DMS 273 (cell line): ENCODE measurements around the gene TIAM1.

ENCODE experiments used
- DNase-seq: peaks from one replicate; lab custom pipeline; 2025; ENCODE audit not compliant: unreplicated experiment; lab: John Stamatoyannopoulos, UW

Gene TIAM1

DNA sequence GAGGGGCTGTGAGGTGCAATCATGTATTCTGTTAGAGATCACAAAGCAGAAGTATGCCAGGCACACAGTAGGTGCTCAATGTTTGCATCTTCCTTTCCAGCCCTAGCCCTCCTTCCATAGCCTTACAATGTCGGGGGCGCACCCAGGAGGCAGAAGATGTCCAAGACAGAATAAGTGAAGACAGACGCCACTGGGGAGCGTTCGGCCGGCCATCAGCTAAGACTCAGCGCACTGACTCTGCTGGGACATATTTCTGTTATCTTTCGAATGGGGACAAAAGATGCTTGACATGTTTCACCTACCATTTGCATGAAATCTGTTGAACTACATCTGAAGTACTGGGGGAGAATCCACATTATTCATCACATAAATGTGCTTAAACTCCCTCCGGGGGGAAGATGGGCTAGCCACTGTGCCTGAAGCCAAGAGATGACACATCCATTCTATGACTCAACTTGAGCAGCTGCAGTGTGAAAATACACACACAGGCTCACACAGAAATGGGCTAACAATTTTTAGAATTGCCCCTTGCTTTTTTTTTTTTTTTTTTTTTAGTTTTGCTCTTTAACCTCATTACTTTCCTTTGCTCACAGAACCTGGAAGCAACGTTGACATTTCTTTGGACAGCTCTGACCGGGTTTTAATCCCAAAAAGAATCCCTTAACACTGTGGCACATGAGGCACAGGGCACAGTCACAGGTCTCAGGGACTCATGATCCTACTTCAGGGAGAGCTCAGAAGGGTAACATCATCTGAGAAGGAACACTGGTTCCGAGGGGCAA lies 7.9 kb downstream of the TIAM1 start:
- DNase-seq = peak; percentile 5

DNA sequence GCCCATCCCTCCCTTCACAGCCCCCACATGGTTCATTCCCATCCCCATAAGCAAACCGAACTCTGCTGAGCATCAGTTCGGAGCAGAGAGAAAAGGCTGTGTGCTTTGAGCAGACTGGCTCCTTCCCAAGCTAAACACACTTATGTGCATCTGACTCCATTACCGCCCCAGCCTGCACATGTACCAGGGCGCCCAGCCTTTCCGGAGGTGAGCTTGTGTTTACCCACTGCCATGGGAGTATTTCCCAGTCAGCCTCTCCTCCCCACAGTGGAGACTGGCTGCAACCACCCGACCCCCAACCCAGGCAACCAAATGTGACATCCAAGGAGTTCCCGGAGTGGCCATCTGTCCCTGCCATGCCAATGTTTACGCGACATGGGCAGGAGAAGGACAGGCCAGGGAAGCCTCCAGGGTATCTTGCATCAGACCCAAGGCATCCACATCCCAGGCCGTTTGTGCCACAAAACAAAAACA lies 9.4 kb downstream of the TIAM1 start:
- peak; percentile 24 for DNase-seq

- DNase-seq = no peak
These were observed 11.5 kb downstream of the TIAM1 start for GRCh38 chr21:31332525-31332924.

GRCh38 chr21:31331231-31331630 lies 12.8 kb downstream of the TIAM1 start:
- DNase-seq = no peak

- DNase-seq = no peak
These were observed 13.9 kb downstream of the TIAM1 start for GRCh38 chr21:31330144-31330483.

DNA sequence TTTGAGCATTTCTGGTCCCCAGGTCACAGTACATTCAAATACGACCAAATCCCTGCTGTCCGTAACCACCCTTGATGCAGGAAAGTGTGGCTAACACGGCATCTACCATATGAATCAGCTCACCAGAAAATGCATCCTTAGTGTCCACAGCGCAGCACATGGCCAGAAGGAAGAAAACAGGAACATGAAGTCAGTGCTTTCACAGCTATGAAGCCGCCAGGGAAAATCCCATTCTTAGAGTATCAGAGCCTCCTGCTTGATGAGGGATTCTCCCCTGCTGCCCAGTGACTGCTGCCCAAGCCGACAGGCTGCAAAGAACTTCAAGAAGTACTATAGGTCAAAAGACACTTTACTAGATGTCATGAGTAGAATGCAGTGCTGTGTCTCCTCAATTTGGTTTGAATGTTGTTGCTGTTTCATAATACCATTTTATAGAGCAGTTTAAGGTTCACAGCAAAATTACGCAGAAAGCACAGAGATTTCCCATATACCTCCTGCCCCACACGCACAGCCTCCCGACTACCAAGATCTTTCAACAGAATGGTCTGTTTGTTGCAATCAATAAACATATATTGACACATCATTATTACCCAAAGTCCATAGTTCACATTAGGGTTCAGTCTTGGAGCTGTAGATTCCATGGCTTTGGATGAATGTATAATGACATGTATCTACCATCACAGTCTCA lies 14.5 kb downstream of the TIAM1 start:
- DNase-seq = no peak

GRCh38 chr21:31326522-31327242 lies 17.4 kb downstream of the TIAM1 start:
- peak; percentile 30 for DNase-seq

DNA sequence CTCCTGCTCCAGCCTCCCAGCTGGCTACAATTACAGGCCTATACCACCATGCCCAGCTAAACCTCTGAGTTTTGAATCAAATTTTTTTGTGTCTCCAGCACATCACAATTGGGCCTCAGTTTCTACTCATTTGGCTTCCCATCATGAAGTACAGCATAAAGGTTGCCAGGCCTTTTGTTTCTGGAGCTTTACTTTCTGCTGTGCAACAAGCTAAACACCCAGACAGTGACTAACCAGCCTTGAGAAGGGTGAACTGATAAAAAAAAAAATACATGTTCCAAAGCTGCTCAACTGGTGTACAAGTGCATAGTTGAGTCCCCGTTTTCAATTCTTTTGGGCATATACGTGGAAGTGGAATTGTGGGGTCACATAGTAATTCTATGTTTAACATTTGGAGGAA lies 25.1 kb downstream of the TIAM1 start:
- no peak for DNase-seq

DNA sequence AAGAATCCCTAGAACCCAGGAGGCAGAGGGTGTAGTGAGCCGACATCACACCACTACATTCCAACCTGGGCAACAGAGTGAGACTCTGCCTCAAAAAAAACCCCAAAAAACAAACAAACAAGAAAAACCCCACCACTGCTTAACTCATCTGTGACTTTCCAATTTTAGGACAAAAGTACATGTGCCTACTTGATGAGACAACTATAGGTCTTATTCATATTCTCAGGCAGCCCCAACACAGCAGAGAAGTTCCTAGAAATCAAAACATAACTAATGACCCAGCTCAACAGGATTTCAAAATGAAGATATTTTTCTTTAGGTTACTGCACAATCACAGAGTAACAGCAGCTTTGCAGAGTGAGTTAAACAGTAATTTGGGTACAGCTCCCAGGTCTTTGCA lies 26.4 kb downstream of the TIAM1 start:
- no peak for DNase-seq

DNA sequence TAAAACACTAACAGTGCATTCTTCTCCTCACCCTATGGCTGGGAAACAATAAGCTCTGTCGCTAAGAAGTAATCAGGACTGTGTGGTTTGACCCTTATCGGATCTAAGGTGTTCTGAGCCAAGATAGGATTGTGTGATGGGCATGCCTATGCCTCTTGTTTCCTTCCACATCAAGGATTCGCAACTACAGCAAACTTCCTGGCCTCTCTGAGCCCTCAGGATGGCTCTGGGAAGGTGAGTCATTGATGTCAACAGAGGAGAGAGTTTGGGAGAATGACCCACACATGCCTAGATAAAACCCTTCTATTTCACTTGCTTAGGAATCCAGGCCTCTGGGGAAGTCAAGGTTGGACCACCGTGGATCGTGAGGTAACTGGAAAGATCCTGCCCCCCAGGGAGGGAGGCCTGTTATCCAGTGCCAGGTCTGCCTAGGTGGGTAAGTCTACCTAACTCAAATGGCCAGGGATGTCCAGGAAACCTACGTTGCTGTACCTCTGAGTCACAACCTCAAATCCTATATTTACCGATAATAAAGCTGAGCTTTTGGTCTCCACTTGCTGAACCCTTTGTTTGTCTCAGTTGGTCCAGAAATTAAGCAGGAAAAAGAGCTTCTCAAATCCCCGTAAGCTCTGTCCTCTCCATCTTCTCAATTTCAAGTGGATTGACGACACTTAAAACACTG lies 27.4 kb downstream of the TIAM1 start:
- no peak for DNase-seq

DNA sequence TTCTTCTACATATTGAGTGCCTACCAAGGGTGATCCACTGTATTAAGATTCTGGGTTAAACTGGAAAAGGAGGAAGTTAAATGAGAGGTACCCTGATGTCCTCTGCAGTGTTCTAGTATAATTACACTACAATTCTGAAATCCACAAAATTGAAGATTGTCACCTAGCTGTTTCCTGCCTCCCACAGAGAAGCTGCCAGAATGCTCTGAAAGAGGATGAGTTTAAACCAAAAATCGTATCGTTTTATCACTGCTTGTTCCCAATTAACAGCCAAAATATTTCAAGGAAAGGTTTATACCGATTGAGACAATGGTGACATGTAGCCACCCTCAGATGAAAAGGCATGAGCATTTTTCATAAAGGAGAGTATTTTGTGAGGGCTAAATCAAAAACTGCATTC lies 28.0 kb downstream of the TIAM1 start:
- no peak for DNase-seq

DNA sequence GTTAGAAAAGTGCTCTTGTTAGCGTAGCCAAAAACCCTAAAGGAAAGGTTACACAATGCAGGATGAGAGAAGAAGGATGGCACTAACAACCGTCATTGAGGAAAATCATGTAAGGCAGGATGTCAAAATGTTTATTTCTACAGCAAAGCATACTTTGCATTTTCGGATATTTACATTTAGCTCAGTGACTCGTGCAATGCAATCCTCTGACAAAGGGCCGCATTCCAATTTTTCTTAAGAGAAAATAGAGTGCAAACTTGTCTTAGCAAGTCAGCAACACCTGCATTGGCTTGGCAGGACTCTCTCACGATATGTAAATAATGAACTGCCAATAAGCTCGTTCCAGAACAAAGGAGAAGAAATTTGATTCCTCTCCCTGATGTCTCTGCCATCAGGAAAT lies 33.3 kb downstream of the TIAM1 start:
- DNase-seq = no peak

DNA sequence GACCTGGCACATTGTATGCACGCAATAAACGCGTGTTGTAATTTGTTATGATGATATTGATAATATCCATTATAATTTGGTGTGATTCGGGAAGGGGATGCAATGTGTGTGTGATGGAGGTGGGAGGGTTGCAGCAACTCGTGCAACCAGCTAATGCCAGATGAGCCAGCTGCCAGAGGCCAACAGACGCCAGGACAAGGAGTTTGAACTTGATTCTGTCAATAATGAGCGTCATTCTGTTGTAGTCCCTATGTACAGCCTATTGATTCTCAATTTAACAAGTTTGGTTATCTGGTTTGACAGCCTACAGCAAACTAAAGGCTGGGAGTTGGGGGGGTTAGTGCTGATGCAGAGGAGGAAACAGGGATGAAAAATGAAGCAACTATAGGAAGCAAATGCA lies 35.5 kb downstream of the TIAM1 start:
- DNase-seq = no peak

- no peak for DNase-seq
These were observed 38.2 kb downstream of the TIAM1 start for GRCh38 chr21:31305888-31306287.

DNA sequence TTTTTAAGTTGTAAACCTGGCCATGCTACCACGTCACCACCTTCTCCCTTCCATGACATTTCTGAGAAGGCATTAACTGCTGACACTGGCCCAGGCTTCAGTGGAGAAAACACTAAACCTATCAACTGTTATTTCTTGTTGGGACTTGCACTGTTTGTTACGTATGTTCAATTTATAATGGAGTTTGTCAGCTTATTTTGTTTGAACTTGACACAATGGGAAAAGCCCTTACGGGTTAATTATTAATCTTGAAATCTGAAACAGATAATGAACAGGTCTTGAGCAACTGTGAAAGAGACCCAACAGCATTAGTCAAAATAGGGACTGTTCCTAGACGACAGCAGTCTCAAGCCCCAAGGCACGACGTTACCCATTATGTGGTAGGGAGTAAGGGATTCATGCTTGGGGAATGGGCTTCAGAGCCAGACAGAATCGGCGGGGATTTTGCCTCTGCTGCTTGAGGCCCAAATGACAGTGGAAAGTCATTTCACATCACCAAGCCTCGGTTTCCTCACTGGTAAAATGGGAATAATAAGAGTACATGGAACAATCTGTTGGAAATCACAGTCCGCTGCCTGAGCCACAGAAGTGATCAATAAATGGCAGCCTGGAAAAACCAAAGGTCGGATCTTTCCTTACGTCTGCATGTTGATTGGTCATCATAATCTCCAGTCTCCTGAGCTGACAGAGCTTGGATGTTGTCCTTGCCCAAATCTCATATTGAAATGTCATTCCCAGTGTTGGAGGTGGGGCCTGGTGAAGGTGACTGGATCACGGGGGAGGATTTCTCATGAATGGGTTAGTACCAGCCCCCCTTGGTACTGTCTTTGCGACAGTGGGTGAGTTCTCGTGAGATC lies 44.5 kb downstream of the TIAM1 start:
- no peak for DNase-seq

DNA sequence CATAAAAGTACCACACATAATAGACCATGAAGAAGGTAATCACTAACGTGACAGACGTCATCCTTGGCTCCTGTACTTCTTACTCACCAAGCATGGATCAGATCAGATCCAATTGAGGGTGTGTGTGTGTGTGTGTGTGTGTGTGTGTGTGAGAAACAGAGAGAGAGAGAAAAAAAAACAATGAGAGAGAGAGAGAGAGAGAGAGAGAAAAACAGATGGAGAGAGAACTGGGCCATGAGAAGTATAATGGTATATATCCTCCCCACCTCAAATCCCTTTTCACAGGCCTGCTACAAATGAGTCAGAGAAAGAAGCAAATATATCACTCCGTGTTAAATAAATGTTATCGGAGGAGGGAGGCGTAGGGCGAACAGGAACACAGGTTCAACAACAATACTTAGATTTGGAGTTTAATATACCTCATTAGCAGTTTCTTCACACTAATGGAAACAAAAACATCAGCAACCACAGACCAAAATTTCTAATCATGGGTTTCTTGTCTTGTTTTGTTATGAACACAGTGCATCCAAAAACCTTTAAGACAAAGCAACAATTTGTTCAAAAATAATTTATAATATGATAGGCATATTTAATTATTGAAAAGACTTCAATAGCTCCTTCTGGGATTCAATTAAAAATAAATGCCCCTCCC lies 45.3 kb downstream of the TIAM1 start:
- no peak for DNase-seq

GRCh38 chr21:31297806-31298205 lies 46.3 kb downstream of the TIAM1 start:
- DNase-seq = no peak

- no peak for DNase-seq
These were observed 48.4 kb downstream of the TIAM1 start for GRCh38 chr21:31295676-31296075.

DNA sequence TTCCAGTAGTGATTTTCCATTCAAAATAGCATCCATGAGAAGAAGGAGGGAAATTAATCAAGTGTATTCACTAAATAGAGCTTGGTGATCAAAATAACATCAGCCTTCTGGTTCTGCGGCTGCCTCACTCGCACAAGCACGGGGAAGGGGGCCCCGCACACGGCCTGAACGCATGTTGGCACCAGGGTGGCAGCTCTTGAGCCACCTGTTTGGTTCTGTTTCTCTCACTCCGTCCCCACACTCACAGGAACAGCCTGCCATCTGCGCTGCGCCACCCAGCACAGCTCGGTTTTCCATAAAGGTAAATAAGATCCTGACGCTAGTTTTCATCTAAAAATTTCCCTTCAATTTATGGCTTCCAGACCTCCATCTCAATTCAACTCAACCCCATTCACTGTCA lies 49.4 kb downstream of the TIAM1 start:
- no peak for DNase-seq

DNA sequence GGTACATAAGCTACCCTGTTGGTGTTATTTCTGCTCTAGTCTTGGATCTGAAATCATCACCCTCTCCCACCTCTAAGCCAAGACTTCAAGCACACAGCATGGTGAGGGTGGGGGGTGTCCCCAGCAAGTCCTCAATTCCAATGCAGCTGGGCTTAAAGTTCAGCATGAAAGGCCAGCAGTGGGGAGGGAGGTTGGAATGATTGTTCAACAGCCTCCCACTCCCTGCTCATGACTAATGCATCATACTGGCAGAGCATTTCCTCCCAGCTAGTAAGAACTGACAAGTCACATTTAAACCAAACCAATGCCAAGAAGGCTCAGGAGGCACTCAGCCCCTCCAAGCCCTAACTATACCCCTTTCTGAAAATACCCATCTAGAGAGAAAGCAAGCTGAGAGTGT lies 50.1 kb downstream of the TIAM1 start:
- DNase-seq = no peak
